Smooth muscle cell (in vitro differentiated cells): ENCODE data around the gene AKR1E2. TPM values are rescaled to one million over a fixed set of nuclear protein-coding genes. Genes with fewer than 3 reads are reported as not detected.

ENCODE experiments used
- DNase-seq: peaks from one replicate; lab custom pipeline; 2025; ENCODE audit not compliant: unreplicated experiment; lab: John Stamatoyannopoulos, UW
- H2AFZ ChIP-seq: fragments of 200-600 bp; sonication (generic); 2 replicates; pipeline ENCODE4 v1.6.0; 2016; ENCODE audit warnings: antibody characterized with exemption, low read depth, mild to moderate bottlenecking
- H3F3A ChIP-seq: fragments of 200-600 bp; sonication (generic); 2 replicates; pipeline ENCODE4 v1.6.0; 2017; ENCODE audit warnings: antibody characterized with exemption, low read depth
- H3K27ac ChIP-seq: fragments of 200-600 bp; sonication (generic); 2 replicates; pipeline ENCODE4 v1.5.1; 2016; ENCODE audit warnings: low read depth, mild to moderate bottlenecking
- H3K27me3 ChIP-seq: fragments of 200-600 bp; sonication (generic); 2 replicates; pipeline ENCODE4 v1.6.1; 2016; ENCODE audit warnings: low read depth, mild to moderate bottlenecking
- H3K36me3 ChIP-seq: fragments of 200-600 bp; sonication (generic); 2 replicates; pipeline ENCODE4 v1.5.1; 2016; ENCODE audit warnings: low read depth
- H3K4me1 ChIP-seq: fragments of 200-600 bp; sonication (generic); 2 replicates; pipeline ENCODE4 v1.5.1; 2016; ENCODE audit warnings: low read depth
- H3K4me2 ChIP-seq: fragments of 200-600 bp; sonication (generic); 2 replicates; pipeline ENCODE4 v1.6.0; 2016; ENCODE audit warnings: mild to moderate bottlenecking
- H3K4me3 ChIP-seq: fragments of 200-600 bp; sonication (generic); 2 replicates; pipeline ENCODE4 v1.5.1; 2016; ENCODE audit warnings: mild to moderate bottlenecking
- H3K79me2 ChIP-seq: fragments of 200-600 bp; sonication (generic); 2 replicates; pipeline ENCODE4 v1.6.0; 2016; ENCODE audit warnings: low read depth, mild to moderate bottlenecking
- H3K9ac ChIP-seq: fragments of 200-600 bp; sonication (generic); 2 replicates; pipeline ENCODE4 v1.6.0; 2016; ENCODE audit warnings: low read depth
- H3K9me3 ChIP-seq: fragments of 200-600 bp; sonication (generic); replicated peaks from 2 replicates; pipeline ENCODE4 v1.5.1; 2016; ENCODE audit warnings: low read depth
- H4K20me1 ChIP-seq: fragments of 200-600 bp; sonication (generic); 2 replicates; pipeline ENCODE4 v1.6.0; 2016; ENCODE audit warnings: low read depth
- CTCF ChIP-seq: fragments of 200-600 bp; sonication (generic); IDR thresholded peaks from 2 replicates; pipeline ENCODE4 v1.5.1; 2017; ENCODE audit warnings: borderline replicate concordance, mild to moderate bottlenecking, antibody characterized with exemption; ENCODE audit not compliant: insufficient read depth, poor library complexity, severe bottlenecking
- WGBS: methylation state at CpG from one replicate; pipeline ENCODE4 v1.1.7; 2016; ENCODE audit warnings: low lambda C conversion rate; 5-methylcytosine and 5-hydroxymethylcytosine counted together
- polyA plus RNA-seq: library from polyadenylated mRNA; unstranded; fragments of >200 nt; fragmentation: Nextera tagmentation; extraction: Ambion mirVana; gene quantifications from 2 replicates; pipeline ENCODE4 v1.2.1, GENCODE V29; 2016
- total RNA-seq: library from RNA; depleted of rRNA; stranded (reverse); fragments of >200 nt; gene quantifications from 2 replicates; pipeline ENCODE4 v1.2.3, GENCODE V29; 2014

Gene AKR1E2
- total and polyA plus RNA-seq, 2 experiments from 2014 or later = 3.0 to 7.2 TPM

- no peak for DNase-seq
- Histone ChIP-seq H3K4me3 (no peak overlapping the region), H3K9ac (no peak overlapping the region), H3K27me3 (no peaks in the 10 kb centered on the region), H3K36me3 (no peaks in the 10 kb centered on the region), H3F3A (no peaks in the 10 kb centered on the region), H3K4me1 (peaks cover 7% of the 10 kb centered on the region), H2AFZ (no peak overlapping the region), H3K4me2 (no peak overlapping the region), H3K27ac (no peak overlapping the region), H3K9me3 (no peaks in the 10 kb centered on the region), H4K20me1 (no peaks in the 10 kb centered on the region), H3K79me2 (no peaks in the 10 kb centered on the region)
- WGBS = 94% methylated on average over 9 of the region's 9 CpGs
- TF ChIP-seq CTCF = no peak
These were observed 61.5 kb downstream of the AKR1E2 start for GRCh38 chr10:4887501-4887900.

GRCh38 chr10:4888236-4888635 lies 62.2 kb downstream of the AKR1E2 start:
- no peak overlapping the region for H3K9ac ChIP-seq
- no peak for DNase-seq

GRCh38 chr10:4889959-4890358 lies 64.0 kb downstream of the AKR1E2 start:
- 95% methylated on average over 2 of the region's 2 CpGs for WGBS
- Histone ChIP-seq H3K9me3 (no peaks in the 10 kb centered on the region), H2AFZ (no peak overlapping the region), H3K27me3 (no peaks in the 10 kb centered on the region), H3F3A (no peaks in the 10 kb centered on the region), H3K36me3 (no peaks in the 10 kb centered on the region), H3K4me2 (no peak overlapping the region), H3K4me3 (no peak overlapping the region), H3K27ac (no peak overlapping the region), H3K4me1 (no peaks in the 10 kb centered on the region), H3K9ac (no peak overlapping the region), H4K20me1 (no peaks in the 10 kb centered on the region), H3K79me2 (no peaks in the 10 kb centered on the region)
- DNase-seq = no peak
- no peak for TF ChIP-seq CTCF

More at GRCh38 chr10:4888236-4888635, 62.2 kb downstream of the AKR1E2 start:
- 71% methylated on average over 5 of the region's 5 CpGs for WGBS
- H3K27ac ChIP-seq = no peak overlapping the region
- TF ChIP-seq CTCF = no peak
- no peaks in the 10 kb centered on the region for H3F3A ChIP-seq
- H4K20me1 ChIP-seq = no peaks in the 10 kb centered on the region
- no peaks in the 10 kb centered on the region for H3K36me3 ChIP-seq
- H3K4me3 ChIP-seq = no peak overlapping the region
- no peaks in the 10 kb centered on the region for H3K4me1 ChIP-seq
- H3K27me3 ChIP-seq = no peaks in the 10 kb centered on the region
- H3K79me2 ChIP-seq = no peaks in the 10 kb centered on the region
- H2AFZ ChIP-seq = no peak overlapping the region
- no peaks in the 10 kb centered on the region for H3K9me3 ChIP-seq
- no peak overlapping the region for H3K4me2 ChIP-seq

GRCh38 chr10:4892681-4893080 lies 66.7 kb downstream of the AKR1E2 start:
- H3K9ac ChIP-seq = no peak overlapping the region
- H3F3A ChIP-seq = no peaks in the 10 kb centered on the region
- DNase-seq = no peak
- no peaks in the 10 kb centered on the region for H3K36me3 ChIP-seq
- H2AFZ ChIP-seq = no peak overlapping the region
- H3K27me3 ChIP-seq = no peaks in the 10 kb centered on the region
- H3K79me2 ChIP-seq = no peaks in the 10 kb centered on the region
- no peak overlapping the region for H3K27ac ChIP-seq
- no peak overlapping the region for H3K4me2 ChIP-seq
- no peaks in the 10 kb centered on the region for H3K9me3 ChIP-seq
- no peak for TF ChIP-seq CTCF
- H3K4me3 ChIP-seq = no peak overlapping the region
- H3K4me1 ChIP-seq = no peaks in the 10 kb centered on the region
- no peaks in the 10 kb centered on the region for H4K20me1 ChIP-seq
- WGBS = 93% methylated on average over 2 of the region's 2 CpGs
